Amniotic stem cell (primary cell): ENCODE measurements around the gene GPR37.

Source experiments
- DNase-seq: peaks from one replicate; lab custom pipeline; 2025; lab: John Stamatoyannopoulos, UW

The GPR37 gene

GRCh38 chr7:124765401-124766352 is at the start of gene GPR37:
Gene GPR37, minus strand, starts transcription at chr7:124765792. Its CDS starts 816 bp downstream, at chr7:124764976.
- DNase-seq: peak; percentile 5

- no peak for DNase-seq
Observed at GRCh38 chr7:124813994-124814798, 48.6 kb upstream of the GPR37 start.

GRCh38 chr7:124812764-124813163 is 47.2 kb upstream of the GPR37 start:
- no peak for DNase-seq

- no peak for DNase-seq
Observed at GRCh38 chr7:124811341-124811740, 45.7 kb upstream of the GPR37 start.

- no peak for DNase-seq
Observed at GRCh38 chr7:124810605-124811004, 45.0 kb upstream of the GPR37 start.

- no peak for DNase-seq
Observed at GRCh38 chr7:124808206-124808605, 42.6 kb upstream of the GPR37 start.

GRCh38 chr7:124801330-124801895 is 35.8 kb upstream of the GPR37 start:
- DNase-seq: no peak

GRCh38 chr7:124800386-124800785 is 34.8 kb upstream of the GPR37 start:
- no peak for DNase-seq

- no peak for DNase-seq
Observed at GRCh38 chr7:124799448-124799847, 33.9 kb upstream of the GPR37 start.

- DNase-seq: no peak
Observed at GRCh38 chr7:124796771-124797170, 31.2 kb upstream of the GPR37 start.

GRCh38 chr7:124792696-124793095 is 27.1 kb upstream of the GPR37 start:
- DNase-seq: no peak

GRCh38 chr7:124792002-124792401 is 26.4 kb upstream of the GPR37 start:
- DNase-seq: no peak

GRCh38 chr7:124791426-124791825 is 25.8 kb upstream of the GPR37 start:
- no peak for DNase-seq

GRCh38 chr7:124790645-124791044 is 25.1 kb upstream of the GPR37 start:
- DNase-seq: no peak

GRCh38 chr7:124785994-124786393 is 20.4 kb upstream of the GPR37 start:
- DNase-seq: no peak

- DNase-seq: peak; percentile 9
Observed at GRCh38 chr7:124784879-124785818, 19.6 kb upstream of the GPR37 start.

- no peak for DNase-seq
Observed at GRCh38 chr7:124783271-124783670, 17.7 kb upstream of the GPR37 start.

GRCh38 chr7:124781907-124782734 is 16.5 kb upstream of the GPR37 start:
- no peak for DNase-seq

GRCh38 chr7:124781418-124781817 is 15.8 kb upstream of the GPR37 start:
- DNase-seq: no peak

- no peak for DNase-seq
Observed at GRCh38 chr7:124780608-124781007, 15.0 kb upstream of the GPR37 start.

GRCh38 chr7:124780056-124780455 is 14.5 kb upstream of the GPR37 start:
- DNase-seq: no peak
